NCI-H510A treated with DMSO at 0.1 percent for 48 hours (cell line): ENCODE measurements around the gene HK3.

Source experiments
- DNase-seq: peaks from one replicate; lab custom pipeline; 2025; lab: John Stamatoyannopoulos, UW

The HK3 gene

GRCh38 chr5:176902911-176903664 lies 3.9 kb upstream of the HK3 start:
- DNase-seq = no peak

GRCh38 chr5:176902102-176902814 lies 3.1 kb upstream of the HK3 start:
- no peak for DNase-seq

- no peak for DNase-seq
These were observed 2.3 kb upstream of the HK3 start for GRCh38 chr5:176901260-176902101.

DNA sequence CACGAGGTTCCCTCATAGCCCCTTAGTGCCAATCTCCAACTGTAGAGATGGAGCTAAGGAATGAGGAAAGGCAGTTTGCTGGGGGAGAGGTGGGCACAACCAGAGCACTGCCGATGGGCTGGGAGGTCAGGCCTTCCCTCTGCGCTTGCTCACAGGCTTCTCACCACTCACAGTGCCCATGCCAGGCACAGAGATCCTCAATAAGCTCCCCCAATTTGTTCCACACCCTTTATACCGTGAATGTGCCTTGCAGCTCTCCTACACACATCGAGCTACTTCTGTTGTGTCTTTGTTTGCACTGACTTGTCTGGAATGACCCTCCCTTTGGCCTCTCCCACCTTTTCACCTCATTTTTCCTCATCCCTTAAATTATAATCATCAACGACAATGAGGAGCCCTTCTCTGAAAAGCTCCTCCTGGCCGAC lies 1.6 kb upstream of the HK3 start:
- no peak for DNase-seq

GRCh38 chr5:176899946-176900779 lies 1.0 kb upstream of the HK3 start:
- DNase-seq = no peak

DNA sequence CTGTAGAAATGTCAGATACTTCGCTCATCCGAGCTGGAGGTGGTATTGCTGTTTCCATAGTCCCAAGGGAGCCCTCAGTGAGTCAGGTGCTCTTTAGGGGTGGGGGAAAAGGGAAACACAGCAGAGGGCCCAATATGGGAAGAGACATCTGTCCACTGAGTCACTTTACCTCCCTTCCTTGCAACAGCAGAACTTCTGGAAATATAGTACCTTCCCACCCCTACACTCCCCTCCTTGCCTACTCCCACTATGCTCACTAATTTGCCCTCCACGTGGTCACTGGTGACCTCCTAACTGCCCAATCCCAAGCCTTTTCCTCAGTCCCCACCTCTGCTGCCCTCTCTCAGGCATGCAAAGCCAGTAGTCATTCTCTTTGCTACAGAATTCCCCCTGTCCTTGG lies 1.9 kb downstream of the HK3 start:
- DNase-seq = no peak

- DNase-seq = no peak
These were observed 3.3 kb downstream of the HK3 start for GRCh38 chr5:176895831-176896230.

DNA sequence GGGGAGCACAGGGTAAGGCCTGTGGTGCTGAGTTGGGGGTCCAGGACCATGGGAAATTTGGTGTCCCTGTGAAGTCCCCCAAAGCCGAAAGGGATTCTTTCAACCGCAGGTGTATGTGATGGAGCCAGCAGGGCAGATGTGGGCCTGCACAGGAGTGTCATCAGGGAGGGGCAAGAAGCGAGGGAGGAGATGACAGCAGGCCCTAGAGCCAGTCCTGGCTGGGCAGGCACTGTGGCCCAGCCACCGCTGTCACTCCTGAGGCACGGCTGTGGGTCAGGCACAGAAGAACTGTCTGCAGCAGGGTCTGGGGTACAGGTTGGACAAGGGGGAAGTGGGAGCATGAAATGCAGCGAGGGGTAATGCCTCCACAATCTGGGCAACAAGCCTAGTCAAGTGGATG lies 4.8 kb downstream of the HK3 start:
- no peak for DNase-seq

GRCh38 chr5:176892663-176893062 lies 6.5 kb downstream of the HK3 start:
- no peak for DNase-seq

- no peak for DNase-seq
These were observed 7.7 kb downstream of the HK3 start for GRCh38 chr5:176891331-176891958.

DNA sequence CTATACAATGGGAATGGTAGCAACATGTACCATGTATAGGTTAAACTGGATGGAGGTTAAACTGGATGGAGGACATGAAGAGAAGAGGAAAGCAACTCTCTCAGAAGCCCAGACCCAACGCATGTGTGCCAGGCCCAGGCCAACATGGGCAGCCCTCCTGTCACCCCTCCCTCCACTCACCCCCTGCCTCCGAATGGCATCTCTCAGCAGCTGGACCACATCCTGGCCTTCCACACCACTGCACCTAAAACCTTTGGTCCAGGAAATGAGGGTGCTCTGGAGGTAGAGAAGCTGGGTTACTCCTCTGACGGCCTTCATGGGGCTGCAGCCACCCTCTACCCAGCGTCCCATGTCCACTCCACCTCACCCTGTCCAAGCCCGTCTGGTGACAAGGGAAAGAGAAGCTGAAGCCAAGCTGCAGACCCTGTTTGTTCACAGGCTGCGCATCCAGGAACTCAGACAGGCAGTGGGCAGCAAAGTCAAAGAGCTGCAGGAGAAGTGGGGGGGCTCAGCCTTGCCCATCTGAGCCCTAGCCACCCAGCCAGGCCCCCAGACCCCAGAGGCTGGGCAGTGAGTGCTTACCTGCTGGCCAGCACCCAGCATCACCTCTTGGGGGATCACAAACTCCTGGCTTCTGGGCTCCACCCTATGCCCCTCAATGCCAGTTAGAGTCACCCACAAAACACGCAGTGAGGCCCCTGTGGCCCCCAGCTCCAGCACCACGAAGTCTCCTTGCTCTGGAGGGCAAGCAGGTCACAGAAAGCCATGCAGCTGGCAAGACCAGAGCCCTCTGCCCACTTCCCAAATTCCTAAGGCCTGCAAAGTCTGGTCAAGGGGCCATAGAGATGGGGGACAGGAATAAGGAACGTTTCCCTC lies 8.5 kb downstream of the HK3 start:
- no peak for DNase-seq

DNA sequence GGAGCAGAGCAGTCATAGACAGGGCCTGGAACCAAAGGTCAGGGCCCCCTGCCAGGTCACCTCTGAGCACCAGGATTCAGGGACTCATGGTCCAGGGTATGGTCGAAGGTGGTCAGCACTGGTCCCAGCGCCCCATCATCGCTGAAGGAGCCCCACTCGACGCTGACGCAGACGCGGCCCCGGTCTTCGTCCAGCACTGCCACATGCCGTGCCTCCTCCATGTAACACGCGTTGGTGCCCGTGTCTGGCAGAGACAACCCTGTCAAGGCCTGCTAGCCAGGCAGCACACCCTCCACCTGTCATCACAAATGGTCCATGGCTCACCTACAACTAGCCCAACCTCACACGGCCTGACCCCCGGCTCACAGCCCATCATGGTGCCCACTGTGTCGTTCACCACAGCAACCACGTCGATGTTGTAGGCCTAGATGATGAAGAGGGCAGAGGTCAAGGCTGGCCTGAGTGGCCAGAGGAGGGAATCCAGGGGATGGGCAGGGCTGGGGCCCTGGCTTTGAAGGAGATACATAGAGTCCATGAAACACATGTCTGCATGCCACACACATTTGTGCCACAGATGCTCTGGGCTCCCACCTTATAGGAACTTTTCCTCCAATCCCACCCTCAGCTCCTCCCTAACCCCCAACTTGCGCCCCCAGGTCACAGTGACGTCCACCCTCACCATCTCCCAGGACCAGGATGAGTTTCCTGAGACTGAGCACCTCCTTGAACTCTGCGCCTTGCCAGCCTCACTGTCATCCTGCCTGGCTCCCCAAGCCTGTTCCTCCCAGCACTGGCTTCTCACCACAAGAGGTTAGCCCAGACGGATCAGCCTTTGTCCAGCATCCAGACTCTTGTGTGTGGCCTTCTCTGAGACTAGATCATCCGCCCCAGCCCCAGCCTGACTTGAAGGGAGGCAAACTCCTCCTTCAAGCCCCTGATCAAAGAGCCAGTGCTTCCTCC lies 9.5 kb downstream of the HK3 start:
- no peak for DNase-seq

GRCh38 chr5:176888865-176889165 lies 10.3 kb downstream of the HK3 start:
- DNase-seq = no peak

- DNase-seq = no peak
These were observed 10.9 kb downstream of the HK3 start for GRCh38 chr5:176888016-176888864.

DNA sequence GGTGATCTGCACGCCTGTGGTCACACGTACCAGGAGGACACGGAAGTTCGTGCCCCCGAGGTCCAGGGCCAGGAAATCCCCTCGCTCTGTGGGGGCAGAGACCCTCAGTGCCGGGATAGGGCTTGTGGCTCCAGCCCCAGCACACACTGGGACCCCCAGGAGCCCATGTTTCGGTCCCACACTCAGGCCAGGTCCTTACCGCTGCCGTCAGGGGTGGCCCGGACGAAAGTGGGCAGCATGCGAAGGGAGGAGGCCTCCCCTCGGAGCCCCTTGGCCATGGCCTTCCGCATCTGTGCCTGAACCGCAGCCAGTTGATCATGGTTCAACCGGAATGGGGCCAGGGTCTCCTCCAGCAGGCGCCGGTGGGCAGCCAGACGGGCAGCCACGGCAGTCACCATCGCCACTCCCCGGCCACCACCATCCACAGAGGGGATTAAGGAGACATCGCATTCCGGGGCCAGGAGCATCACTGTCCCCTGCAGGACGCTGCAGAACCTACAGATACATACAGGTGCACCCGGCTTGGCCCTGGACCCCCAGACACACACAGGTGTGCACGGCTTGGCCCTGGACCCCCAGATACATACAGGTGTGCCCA lies 11.8 kb downstream of the HK3 start:
- no peak for DNase-seq

- no peak for DNase-seq
These were observed 12.6 kb downstream of the HK3 start for GRCh38 chr5:176886336-176887251.

DNA sequence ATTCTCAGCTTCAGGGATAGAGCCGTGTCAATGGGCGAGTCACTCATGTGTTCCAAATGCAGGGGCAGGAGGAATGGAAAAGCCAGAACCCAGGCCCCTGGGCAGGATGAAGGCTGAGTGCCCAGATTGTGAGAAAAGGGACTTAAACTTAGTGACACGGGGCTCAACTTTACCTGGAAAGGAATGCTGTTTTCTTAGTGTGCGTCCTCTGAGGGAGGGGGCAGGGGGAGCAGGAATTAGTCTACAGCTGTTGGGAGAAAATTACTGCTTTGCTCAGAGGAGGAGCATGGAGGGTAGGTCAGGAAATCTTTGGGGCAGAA lies 14.6 kb downstream of the HK3 start:
- DNase-seq = no peak
